SK-N-SH (cell line): Measurements from ENCODE around the gene GPC5. TPM values are rescaled to one million over a fixed set of nuclear protein-coding genes. Genes with fewer than 3 reads are reported as not detected.

Source experiments
- CTCF ChIA-PET: fragments of 300-600, 350-600 bp; formaldehyde crosslinking; extraction: SDS; loops from one replicate; lab custom pipeline; 2021; lab: Yijun Ruan, JAX
- POLR2A ChIA-PET: fragments of 350-600 bp; sonication (Branson Sonifier 250); formaldehyde crosslinking; extraction: SDS; loops from one replicate; lab custom pipeline; 2020; ENCODE audit warnings: antibody characterized with exemption, inconsistent platforms; lab: Yijun Ruan, JAX
- DNase-seq: peaks from one replicate; pipeline ENCODE4 v3.0.0; 2012
- H2AFZ ChIP-seq: fragments of 200-600 bp; sonication (generic); 2 replicates; pipeline ENCODE4 v1.8.1; 2016; ENCODE audit warnings: antibody characterized with exemption, mild to moderate bottlenecking, low read depth
- H3F3A ChIP-seq: fragments of 200-600 bp; sonication (generic); replicated peaks from 2 replicates; pipeline ENCODE3; 2016; ENCODE audit warnings: antibody characterized with exemption, mild to moderate bottlenecking; ENCODE audit not compliant: insufficient read depth
- H3K27ac ChIP-seq, 2 experiments: fragments of 200-500 bp in 1 of 2; fragments of 200-600 bp in 1 of 2; sonication (Bioruptor generic) in 1 of 2; sonication (generic), shearing (Covaris generic) in 1 of 2; 2 replicates each; pipeline versions ENCODE4 v1.5.1 to v1.6.1; 2014 to 2016; ENCODE audit warnings: low read depth in 2 of 2, inconsistent platforms in 1 of 2, low read length in 1 of 2, mild to moderate bottlenecking in 1 of 2, mixed read lengths in 1 of 2
- H3K27me3 ChIP-seq: fragments of 200-600 bp; sonication (generic), shearing (Covaris generic); 2 replicates; pipeline ENCODE4 v1.6.1; 2016; ENCODE audit warnings: mixed run types; ENCODE audit not compliant: insufficient read depth
- H3K36me3 ChIP-seq, 2 experiments: fragments of 200-500 bp in 1 of 2; fragments of 200-600 bp in 1 of 2; sonication (Bioruptor generic) in 1 of 2; sonication (generic) in 1 of 2; replicated peaks in 1 of 2; 2 replicates each; pipeline versions ENCODE3 to v1.5.1; 2014 to 2016; ENCODE audit warnings: low read length in 1 of 2, mild to moderate bottlenecking in 1 of 2; ENCODE audit not compliant: insufficient read depth in 2 of 2, control insufficient read depth in 1 of 2
- H3K4me1 ChIP-seq, 2 experiments: fragments of 200-500 bp in 1 of 2; fragments of 200-600 bp in 1 of 2; sonication (Bioruptor generic) in 1 of 2; sonication (generic), shearing (Covaris generic) in 1 of 2; 2 replicates each; pipeline versions ENCODE4 v1.5.1 to v1.6.1; 2014 to 2016; ENCODE audit warnings: low read depth in 1 of 2, low read length in 1 of 2, mixed run types in 1 of 2; ENCODE audit not compliant: insufficient read depth in 2 of 2, control insufficient read depth in 1 of 2
- H3K4me2 ChIP-seq: fragments of 200-600 bp; sonication (generic), shearing (Covaris generic); 2 replicates; pipeline ENCODE4 v1.6.1; 2017; ENCODE audit warnings: mixed run types
- H3K4me3 ChIP-seq, 2 experiments: fragments of 200-500 bp in 1 of 2; fragments of 200-600 bp in 1 of 2; sonication (Bioruptor generic) in 1 of 2; sonication (generic), shearing (Covaris generic) in 1 of 2; 2 replicates each; pipeline versions ENCODE4 v1.5.1 to v1.8.1; 2014 to 2016; ENCODE audit warnings: low read depth in 2 of 2, inconsistent platforms in 1 of 2, low read length in 1 of 2, mild to moderate bottlenecking in 1 of 2, mixed read lengths in 1 of 2, moderate library complexity in 1 of 2
- H3K79me2 ChIP-seq: fragments of 200-600 bp; sonication (generic); 2 replicates; pipeline ENCODE4 v1.8.1; 2017; ENCODE audit warnings: mild to moderate bottlenecking; ENCODE audit not compliant: insufficient read depth
- H3K9ac ChIP-seq: fragments of 200-600 bp; sonication (generic); 2 replicates; pipeline ENCODE4 v1.6.1; 2017; ENCODE audit warnings: mixed run types
- H3K9me2 ChIP-seq: fragments of 200-600 bp; sonication (generic); 2 replicates; pipeline ENCODE4 v1.6.1; 2017; ENCODE audit warnings: mixed run types
- H3K9me3 ChIP-seq: fragments of 200-600 bp; sonication (generic); 2 replicates; pipeline ENCODE4 v1.6.1; 2017; ENCODE audit warnings: mixed run types, mild to moderate bottlenecking, moderate library complexity
- H4K20me1 ChIP-seq: fragments of 200-600 bp; sonication (generic); 2 replicates; pipeline ENCODE4 v1.6.1; 2017; ENCODE audit warnings: mild to moderate bottlenecking, mixed run types; ENCODE audit not compliant: insufficient read depth
- CHD2 ChIP-seq: fragments of 150-350 bp; IDR thresholded peaks from 2 replicates; pipeline ENCODE4 v1.6.1; 2018; ENCODE audit warnings: low read length; ENCODE audit not compliant: partially characterized antibody
- CTCF ChIP-seq: fragments of 200-600 bp; sonication (generic); IDR thresholded peaks from 2 replicates; pipeline ENCODE4 v1.6.1; 2017; ENCODE audit warnings: antibody characterized with exemption, mild to moderate bottlenecking, moderate library complexity
- EZH2phosphoT487 ChIP-seq: fragments of 200-600 bp; sonication (generic); IDR thresholded peaks from 2 replicates; pipeline ENCODE4 v1.6.1; 2017; ENCODE audit warnings: low read depth, mixed run types, mild to moderate bottlenecking, antibody characterized with exemption, moderate library complexity, borderline replicate concordance
- FOXM1 ChIP-seq: IDR thresholded peaks from 2 replicates; pipeline ENCODE4 v1.4.0; 2012; ENCODE audit warnings: low read depth, mild to moderate bottlenecking
- JUND ChIP-seq: IDR thresholded peaks from 2 replicates; pipeline ENCODE4 v1.4.0; 2012
- NRF1 ChIP-seq: IDR thresholded peaks from 2 replicates; pipeline ENCODE4 v1.6.1; 2012; ENCODE audit warnings: low read depth, mild to moderate bottlenecking, low read length
- PBX3 ChIP-seq: IDR thresholded peaks from 2 replicates; pipeline ENCODE4; 2012
- POLR2AphosphoS5 ChIP-seq: IDR thresholded peaks from 2 replicates; pipeline ENCODE4 v1.6.1; 2012; ENCODE audit warnings: low read depth, low read length
- RAD21 ChIP-seq: IDR thresholded peaks from 2 replicates; pipeline ENCODE4 v1.6.1; 2012; ENCODE audit warnings: mild to moderate bottlenecking, low read length
- RCOR1 ChIP-seq: fragments of 150-350 bp; IDR thresholded peaks from 2 replicates; pipeline ENCODE4 v1.6.1; 2017; ENCODE audit warnings: antibody characterized with exemption, low read length
- REST ChIP-seq: IDR thresholded peaks from 2 replicates; pipeline ENCODE4 v1.6.1; 2012; ENCODE audit warnings: mild to moderate bottlenecking, low read depth, low read length, moderate library complexity
- RXRA ChIP-seq: IDR thresholded peaks from 2 replicates; pipeline ENCODE4 v1.4.0; 2012; ENCODE audit warnings: low read depth, mild to moderate bottlenecking, borderline replicate concordance
- SIN3A ChIP-seq: IDR thresholded peaks from 2 replicates; pipeline ENCODE4 v1.6.1; 2012; ENCODE audit warnings: low read depth, mild to moderate bottlenecking, low read length, moderate library complexity, borderline replicate concordance
- SMC3 ChIP-seq: IDR thresholded peaks from 2 replicates; pipeline ENCODE4 v1.6.1; 2012; ENCODE audit warnings: low read depth, low read length, improper control_type of control experiment
- TCF12 ChIP-seq: IDR thresholded peaks from 2 replicates; pipeline ENCODE4 v1.4.0; 2012
- YY1 ChIP-seq: IDR thresholded peaks from 2 replicates; pipeline ENCODE4 v1.4.0; 2012; ENCODE audit warnings: low read depth, mild to moderate bottlenecking
- ZBTB33 ChIP-seq: IDR thresholded peaks from 2 replicates; pipeline ENCODE4 v1.4.0; 2012; ENCODE audit warnings: low read depth, borderline replicate concordance
- WGBS: methylation state at CpG from one replicate; pipeline ENCODE4 v1.1.6; 2017; ENCODE audit warnings: low lambda C conversion rate; 5-methylcytosine and 5-hydroxymethylcytosine counted together
- polyA plus RNA-seq, 3 experiments: library from polyadenylated mRNA; depleted of rRNA; stranded (reverse); fragments of >200 nt; gene quantifications; 2 replicates each; pipeline ENCODE4 v1.2.3, GENCODE V29; 2012

The GPC5 gene
- polyA plus RNA-seq, 1 of the 3 experiments (the other 2 are of a cell fraction) = 0.03 TPM

- Histone ChIP-seq H3K27me3 (no peaks in the 10 kb centered on the region), H2AFZ (no peak overlapping the region), H3K9me3 (no peaks in the 10 kb centered on the region), H3K79me2 (no peaks in the 10 kb centered on the region), H3K4me2 (no peak overlapping the region), H3K9ac (no peak overlapping the region), H3K9me2 (no peaks in the 10 kb centered on the region), H3K27ac (no peak overlapping the region), H3K36me3 (no peaks in the 10 kb centered on the region), H3F3A (no peaks in the 10 kb centered on the region), H4K20me1 (no peaks in the 10 kb centered on the region), H3K4me1 (no peaks in the 10 kb centered on the region), H3K4me3 (no peak overlapping the region)
- CTCF ChIA-PET = no interaction called here
- DNase-seq = no peak
- TF ChIP-seq JUND (no peak), RXRA (no peak), SIN3A (no peak), RCOR1 (no peak), NRF1 (no peak), PBX3 (no peak), ZBTB33 (no peak), TCF12 (no peak), YY1 (no peak)
- POLR2A ChIA-PET = no interaction called here
- 44% methylated on average over 4 of the region's 4 CpGs for WGBS
These were observed 820.2 kb downstream of the GPC5 start for GRCh38 chr13:92218615-92219014.

GRCh38 chr13:92221916-92222315, 823.5 kb downstream of the GPC5 start:
- CTCF ChIA-PET = no interaction called here
- Histone ChIP-seq H4K20me1 (no peaks in the 10 kb centered on the region), H3F3A (no peaks in the 10 kb centered on the region), H3K9me2 (no peaks in the 10 kb centered on the region), H3K27me3 (no peaks in the 10 kb centered on the region), H3K36me3 (no peaks in the 10 kb centered on the region), H3K9me3 (no peaks in the 10 kb centered on the region), H3K4me2 (no peak overlapping the region), H2AFZ (no peak overlapping the region), H3K4me1 (no peaks in the 10 kb centered on the region), H3K79me2 (no peaks in the 10 kb centered on the region), H3K9ac (no peak overlapping the region), H3K27ac (no peak overlapping the region), H3K4me3 (no peak overlapping the region)
- DNase-seq = no peak
- WGBS = 50% methylated on average over 4 of the region's 4 CpGs
- POLR2A ChIA-PET = no interaction called here
- no peak for TF ChIP-seq FOXM1
- TF ChIP-seq EZH2phosphoT487 = no peak
- no peak for TF ChIP-seq YY1
- TF ChIP-seq POLR2AphosphoS5 = no peak
- no peak for TF ChIP-seq PBX3
- no peak for TF ChIP-seq SMC3
- TF ChIP-seq RAD21 = no peak
- no peak for TF ChIP-seq REST
- no peak for TF ChIP-seq JUND
- TF ChIP-seq CHD2 = no peak
- TF ChIP-seq CTCF = no peak
